Endodermal cell (in vitro differentiated cells): ENCODE results near the gene MEIOB. TPM values are rescaled to one million over a fixed set of nuclear protein-coding genes. Genes with fewer than 3 reads are reported as not detected.

ENCODE experiments used
- DNase-seq: peaks from one replicate; pipeline ENCODE4 v3.0.0-alpha.2; 2017
- H3K27ac ChIP-seq: 2 replicates; pipeline ENCODE4 v1.5.1; 2013; ENCODE audit warnings: mild to moderate bottlenecking, low read depth, low read length, moderate library complexity
- H3K27me3 ChIP-seq: 2 replicates; pipeline ENCODE4 v1.6.1; 2013; ENCODE audit warnings: mild to moderate bottlenecking, low read length, moderate library complexity; ENCODE audit not compliant: insufficient read depth, control insufficient read depth, poor library complexity, severe bottlenecking
- H3K36me3 ChIP-seq: 2 replicates; pipeline ENCODE4 v1.7.0; 2013; ENCODE audit warnings: mild to moderate bottlenecking, low read length, moderate library complexity; ENCODE audit not compliant: control insufficient read depth, insufficient read depth
- H3K4me1 ChIP-seq: one replicate; pipeline ENCODE4 v1.7.0; 2013; ENCODE audit warnings: low read length; ENCODE audit not compliant: control insufficient read depth, insufficient read depth
- H3K4me3 ChIP-seq: 2 replicates; pipeline ENCODE4 v1.5.1; 2013; ENCODE audit warnings: mild to moderate bottlenecking, low read length, moderate library complexity
- H3K9ac ChIP-seq: 2 replicates; pipeline ENCODE4 v1.6.1; 2013; ENCODE audit warnings: mild to moderate bottlenecking, low read length, moderate library complexity; ENCODE audit not compliant: poor library complexity, severe bottlenecking; ENCODE audit errors: extremely low read depth
- H3K9me3 ChIP-seq: 2 replicates; pipeline ENCODE4 v1.6.1; 2013; ENCODE audit warnings: mild to moderate bottlenecking, low read length, moderate library complexity; ENCODE audit not compliant: control insufficient read depth
- H3K27ac Mint-ChIP-seq: 2 replicates; pipeline ENCODE4 v1.8.0; 2020; ENCODE audit warnings: mixed read lengths
- H3K27me3 Mint-ChIP-seq: 2 replicates; pipeline ENCODE4 v1.8.0; 2021; ENCODE audit warnings: mild to moderate bottlenecking, mixed read lengths; ENCODE audit not compliant: insufficient read depth
- H3K36me3 Mint-ChIP-seq: 2 replicates; pipeline ENCODE4 v1.8.0; 2020; ENCODE audit warnings: low read depth, mixed read lengths
- H3K4me1 Mint-ChIP-seq: 2 replicates; pipeline ENCODE4 v1.8.0; 2020; ENCODE audit warnings: mixed read lengths
- H3K4me3 Mint-ChIP-seq: 2 replicates; pipeline ENCODE4 v1.8.0; 2020; ENCODE audit warnings: mild to moderate bottlenecking, moderate library complexity, mixed read lengths
- H3K9me3 Mint-ChIP-seq: 2 replicates; pipeline ENCODE4 v1.8.0; 2020; ENCODE audit warnings: mild to moderate bottlenecking, mixed read lengths
- WGBS, 2 experiments: methylation state at CpG; one replicate each; pipeline versions ENCODE4 v1.1.5 to v1.1.7; 2013; ENCODE audit warnings: missing lambda C conversion rate in 2 of 2, mixed read lengths in 1 of 2; ENCODE audit not compliant: insufficient coverage in 1 of 2, insufficient read length in 1 of 2; 5-methylcytosine and 5-hydroxymethylcytosine counted together
- total RNA-seq, 2 donors: library from RNA; stranded (reverse); fragmentation: NEBNext Ultra II Directional in 1 of 2; extraction: Animal tissue kit (Norgen Biotek cat#: 25700) in 1 of 2; gene quantifications; 2 replicates in 1 of 2; 3 replicates in 1 of 2; pipeline ENCODE4 v1.2.1, GENCODE V29; 2021
- TF ChIP-seq, protein P1 (sequence below): fragments of 200-600 bp; sonication (generic); conservative IDR thresholded peaks from 2 replicates; pipeline ENCODE4 v1.5.0; 2021; ENCODE audit warnings: antibody characterized with exemption, mild to moderate bottlenecking

The MEIOB gene
- total RNA-seq, 2 donors from 2014 or later: not detected

DNA sequence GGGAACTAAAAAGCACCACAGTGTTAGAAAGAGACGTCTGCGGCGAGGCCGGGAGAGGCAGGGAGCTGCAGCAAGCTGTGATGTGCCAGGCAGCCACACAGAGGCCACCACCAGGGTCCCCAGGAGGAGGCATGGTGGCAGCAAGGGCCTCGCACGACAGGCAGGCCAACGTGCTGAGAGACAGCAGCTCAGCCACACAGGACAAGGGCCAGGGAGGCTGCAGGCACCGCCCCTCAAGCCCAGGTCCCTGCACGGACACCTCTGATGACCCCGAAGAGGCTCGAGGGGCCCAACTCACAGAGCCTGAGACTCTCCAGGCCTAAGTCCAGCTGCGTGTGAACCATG is 51.0 kb downstream of the MEIOB start:
- Histone ChIP-seq H3K27me3 (no peaks in the 10 kb centered on the region), H3K4me3 (no peak overlapping the region), H3K9me3 (no peaks in the 10 kb centered on the region), H3K4me1 (no peaks in the 10 kb centered on the region), H3K27ac (no peak overlapping the region), H3K36me3 (peaks cover 19% of the 10 kb centered on the region), H3K9ac (no peak overlapping the region)
- Mint-ChIP-seq H3K36me3 (peaks cover 20% of the 10 kb centered on the region), H3K4me3 (no peak overlapping the region), H3K27me3 (no peaks in the 10 kb centered on the region), H3K9me3 (no peaks in the 10 kb centered on the region), H3K4me1 (peaks cover 1% of the 10 kb centered on the region), H3K27ac (no peak overlapping the region)
- WGBS, 2 experiments: 91 to 93% methylated on average over 8 to 12 of the region's 12 CpGs
- DNase-seq: no peak
- TF ChIP-seq, protein P1, sequence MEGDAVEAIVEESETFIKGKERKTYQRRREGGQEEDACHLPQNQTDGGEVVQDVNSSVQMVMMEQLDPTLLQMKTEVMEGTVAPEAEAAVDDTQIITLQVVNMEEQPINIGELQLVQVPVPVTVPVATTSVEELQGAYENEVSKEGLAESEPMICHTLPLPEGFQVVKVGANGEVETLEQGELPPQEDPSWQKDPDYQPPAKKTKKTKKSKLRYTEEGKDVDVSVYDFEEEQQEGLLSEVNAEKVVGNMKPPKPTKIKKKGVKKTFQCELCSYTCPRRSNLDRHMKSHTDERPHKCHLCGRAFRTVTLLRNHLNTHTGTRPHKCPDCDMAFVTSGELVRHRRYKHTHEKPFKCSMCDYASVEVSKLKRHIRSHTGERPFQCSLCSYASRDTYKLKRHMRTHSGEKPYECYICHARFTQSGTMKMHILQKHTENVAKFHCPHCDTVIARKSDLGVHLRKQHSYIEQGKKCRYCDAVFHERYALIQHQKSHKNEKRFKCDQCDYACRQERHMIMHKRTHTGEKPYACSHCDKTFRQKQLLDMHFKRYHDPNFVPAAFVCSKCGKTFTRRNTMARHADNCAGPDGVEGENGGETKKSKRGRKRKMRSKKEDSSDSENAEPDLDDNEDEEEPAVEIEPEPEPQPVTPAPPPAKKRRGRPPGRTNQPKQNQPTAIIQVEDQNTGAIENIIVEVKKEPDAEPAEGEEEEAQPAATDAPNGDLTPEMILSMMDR: no peak

GRCh38 chr16:1820096-1820945 is 51.6 kb downstream of the MEIOB start:
- no peak overlapping the region for H3K4me3 ChIP-seq
- TF ChIP-seq, protein P1: no peak
- DNase-seq: peak; percentile 26
- no peaks in the 10 kb centered on the region for H3K9me3 ChIP-seq
- no peak overlapping the region for H3K27ac ChIP-seq
- Mint-ChIP-seq H3K4me1 (peaks cover 1% of the 10 kb centered on the region), H3K36me3 (peaks cover 24% of the 10 kb centered on the region), H3K27ac (no peak overlapping the region), H3K9me3 (no peaks in the 10 kb centered on the region), H3K27me3 (no peaks in the 10 kb centered on the region), H3K4me3 (no peak overlapping the region)
- no peaks in the 10 kb centered on the region for H3K27me3 ChIP-seq
- peaks cover 23% of the 10 kb centered on the region for H3K36me3 ChIP-seq
- H3K4me1 ChIP-seq: no peaks in the 10 kb centered on the region
- no peak overlapping the region for H3K9ac ChIP-seq
- WGBS, 2 experiments: 94% methylated on average over 12 to 25 of the region's 25 CpGs

DNA sequence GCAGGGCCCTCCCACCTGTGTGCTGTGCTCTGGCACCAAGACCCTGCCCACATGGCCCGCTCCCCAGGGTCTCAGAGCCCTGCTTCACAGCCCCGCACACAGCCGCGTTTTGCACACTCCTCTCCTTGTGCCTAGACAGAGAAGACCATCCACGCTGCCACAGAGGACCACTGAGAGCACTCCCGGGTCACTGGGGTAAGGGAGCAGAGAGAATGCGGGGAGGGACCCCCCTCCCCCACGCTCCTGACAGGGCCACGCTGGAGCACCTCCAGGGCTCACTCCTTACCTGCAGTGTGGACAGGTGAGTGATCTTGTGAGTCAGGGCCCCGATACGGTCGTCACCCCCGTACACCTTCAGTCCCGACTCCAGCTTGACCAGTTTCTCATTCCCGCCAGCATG is 52.4 kb downstream of the MEIOB start:
- no peaks in the 10 kb centered on the region for H3K27me3 Mint-ChIP-seq
- H3K4me1 Mint-ChIP-seq: peaks cover 1% of the 10 kb centered on the region
- Histone ChIP-seq H3K27me3 (no peaks in the 10 kb centered on the region), H3K4me3 (no peak overlapping the region), H3K27ac (no peak overlapping the region), H3K9ac (no peak overlapping the region), H3K4me1 (no peaks in the 10 kb centered on the region), H3K36me3 (peaks cover 28% of the 10 kb centered on the region), H3K9me3 (no peaks in the 10 kb centered on the region)
- H3K27ac Mint-ChIP-seq: peak overlapping the region; percentile 65
- WGBS, 2 experiments: 94 to 95% methylated on average over 11 to 15 of the region's 15 CpGs
- no peak overlapping the region for H3K4me3 Mint-ChIP-seq
- H3K9me3 Mint-ChIP-seq: no peaks in the 10 kb centered on the region
- peaks cover 29% of the 10 kb centered on the region for H3K36me3 Mint-ChIP-seq
- DNase-seq: no peak
- TF ChIP-seq, protein P1: no peak
